Stimulated activated CD8-positive, alpha-beta memory T cell treated with anti-CD3 and anti-CD28 coated beads, Interleukin-15, amount 100 ng/mL, for 24 hours (primary cell): ENCODE data around the gene CYS1.
A peak's percentile ranks its signal among the peaks of the same experiment; 100 is the strongest.
"Not testable (repeated sequence)": the region's sequence is repeated elsewhere in the genome, so short reads cannot be mapped to it uniquely, and the experiment has no call there.

ENCODE experiments used
- DNase-seq: peaks from one replicate; pipeline ENCODE4 v3.0.0-alpha.2; 2020; ENCODE audit warnings: low read depth

The CYS1 gene

DNA sequence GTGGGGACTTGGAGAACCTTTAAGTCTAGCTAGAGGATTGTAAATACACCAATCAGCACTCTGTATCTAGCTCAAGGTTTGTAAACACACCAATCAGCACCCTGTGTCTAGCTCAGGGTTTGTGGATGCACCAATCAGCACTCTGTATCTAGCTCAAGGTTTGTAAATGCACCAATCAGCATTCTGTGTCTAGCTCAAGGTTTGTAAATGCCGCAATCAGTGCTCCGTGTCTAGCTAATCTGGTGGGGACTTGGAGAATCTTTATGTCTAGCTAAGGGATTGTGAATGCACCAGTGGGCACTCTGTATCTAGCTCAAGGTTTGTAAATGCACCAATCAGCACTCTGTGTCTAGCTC is 11.7 kb upstream of the CYS1 start:
- DNase-seq, result not testable (repeated sequence)

DNA sequence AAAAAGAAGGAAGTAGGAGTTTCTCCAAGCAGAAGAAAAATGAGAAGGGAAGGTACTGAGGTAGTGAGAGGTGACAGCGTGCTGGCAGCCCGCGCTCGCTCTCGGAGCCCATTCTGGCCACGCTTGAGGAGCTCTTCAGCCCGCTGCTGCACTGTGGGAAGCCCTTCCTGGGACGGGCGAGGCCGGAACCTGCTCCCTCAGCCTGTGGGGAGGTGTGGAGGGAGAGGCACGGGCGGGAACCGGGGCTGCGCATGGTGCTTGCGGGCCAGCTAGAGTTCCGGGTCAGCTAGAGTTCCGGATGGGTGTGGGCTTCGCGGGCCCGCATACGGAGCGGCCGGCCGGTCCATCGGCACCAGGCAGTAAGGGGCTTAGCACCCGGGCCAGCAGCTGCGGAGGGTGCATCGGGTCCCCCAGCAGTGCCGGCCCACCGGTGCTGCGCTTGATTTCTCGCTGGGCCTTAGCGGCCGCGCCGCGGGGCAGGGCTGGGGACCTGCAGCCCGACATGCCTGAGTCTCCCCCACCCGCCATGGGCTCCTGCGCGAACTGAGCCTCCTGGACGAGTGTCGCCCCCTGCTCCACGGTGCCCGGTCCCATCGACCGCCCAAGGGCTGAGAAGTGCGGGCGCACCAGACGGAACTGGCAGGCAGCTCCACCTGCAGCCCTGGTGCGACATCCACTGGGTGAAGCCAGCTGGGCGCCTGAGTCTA is 11.1 kb upstream of the CYS1 start:
- no peak for DNase-seq

DNA sequence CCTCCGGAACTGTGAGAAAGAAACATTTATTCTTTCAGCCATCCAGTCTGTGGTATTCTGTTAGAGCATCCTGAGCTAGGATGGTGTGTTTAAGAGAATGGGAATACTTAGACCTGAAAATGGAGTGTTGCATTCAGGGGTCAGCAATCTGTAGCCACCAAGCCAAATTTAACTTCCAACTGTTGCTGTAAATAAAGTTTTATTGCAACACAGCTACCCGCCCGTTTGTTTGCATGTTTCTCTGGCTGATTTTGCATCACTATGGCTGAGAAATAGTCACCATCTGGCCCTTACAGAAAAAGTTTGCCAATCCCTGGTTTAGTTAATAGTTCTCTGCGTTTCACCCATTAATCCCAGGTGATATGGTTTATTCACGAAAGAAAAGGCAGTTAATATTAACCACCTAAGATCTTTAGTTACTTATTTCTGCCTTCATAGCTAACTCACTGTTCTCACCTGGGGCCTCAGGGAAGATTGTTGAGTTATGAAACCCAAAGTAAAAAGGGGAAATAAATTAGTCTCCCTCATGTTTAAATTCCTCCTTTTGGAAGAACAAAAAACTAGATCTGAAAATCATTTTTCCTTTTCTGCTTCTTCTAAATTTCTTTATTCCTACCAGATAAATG is 9.5 kb upstream of the CYS1 start:
- no peak for DNase-seq

DNA sequence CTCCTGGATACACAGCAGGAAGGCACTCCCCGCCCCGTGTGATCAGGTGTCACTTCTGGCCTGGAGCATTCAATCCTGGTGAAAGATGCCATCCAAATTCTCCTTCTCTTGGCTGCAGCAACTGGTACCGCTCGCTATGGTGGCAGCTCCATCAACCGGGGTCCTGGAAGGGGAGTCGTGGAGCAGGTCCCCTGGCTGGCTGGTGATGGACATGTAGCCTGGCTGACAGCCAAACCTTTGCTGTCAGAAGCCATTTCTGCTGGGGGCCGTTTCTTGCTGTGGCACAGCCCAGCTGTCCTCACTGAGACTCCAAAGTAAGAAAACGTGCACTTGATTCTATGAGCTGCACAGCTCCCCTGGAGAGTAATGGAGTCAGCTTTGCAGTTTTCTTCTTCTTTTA is 7.1 kb upstream of the CYS1 start:
- no peak for DNase-seq

DNA sequence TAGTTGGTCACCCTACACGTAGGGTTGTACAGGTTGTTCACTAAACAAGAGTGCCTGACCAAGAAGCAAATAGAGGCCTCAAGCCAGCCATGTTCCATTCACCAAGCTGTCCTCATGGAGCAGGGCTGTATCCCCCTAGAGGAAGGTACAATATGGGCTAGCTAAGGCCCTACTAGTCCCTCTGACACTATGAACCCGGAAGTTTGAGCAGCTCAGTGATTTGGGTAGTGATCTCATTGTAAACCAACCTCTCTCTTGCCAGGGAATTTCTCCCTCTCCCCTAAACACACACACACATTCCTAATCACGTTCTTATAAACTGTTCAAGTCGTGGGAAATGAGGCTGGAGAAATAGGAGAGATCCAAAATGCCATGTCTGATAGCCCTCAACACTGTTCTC is 6.7 kb upstream of the CYS1 start:
- no peak for DNase-seq

DNA sequence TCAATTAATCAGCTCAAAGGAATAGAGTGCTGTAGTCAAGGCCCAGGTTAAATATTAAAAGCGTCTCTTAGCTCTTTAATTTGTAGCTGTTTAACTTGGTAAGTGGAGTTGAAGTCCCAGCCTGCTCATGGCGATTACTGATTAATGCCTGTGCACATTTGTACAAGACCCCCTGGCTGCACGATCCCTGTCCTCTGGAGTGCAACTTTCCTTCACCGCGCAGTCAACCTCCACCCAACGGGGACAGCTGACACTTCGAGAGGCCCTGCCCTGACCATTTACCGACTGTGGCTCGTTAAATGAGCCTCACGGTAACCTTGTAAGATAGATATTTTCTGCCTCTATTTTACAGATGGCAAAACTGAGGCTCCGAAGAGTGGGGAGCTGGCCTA is 5.5 kb upstream of the CYS1 start:
- no peak for DNase-seq

DNA sequence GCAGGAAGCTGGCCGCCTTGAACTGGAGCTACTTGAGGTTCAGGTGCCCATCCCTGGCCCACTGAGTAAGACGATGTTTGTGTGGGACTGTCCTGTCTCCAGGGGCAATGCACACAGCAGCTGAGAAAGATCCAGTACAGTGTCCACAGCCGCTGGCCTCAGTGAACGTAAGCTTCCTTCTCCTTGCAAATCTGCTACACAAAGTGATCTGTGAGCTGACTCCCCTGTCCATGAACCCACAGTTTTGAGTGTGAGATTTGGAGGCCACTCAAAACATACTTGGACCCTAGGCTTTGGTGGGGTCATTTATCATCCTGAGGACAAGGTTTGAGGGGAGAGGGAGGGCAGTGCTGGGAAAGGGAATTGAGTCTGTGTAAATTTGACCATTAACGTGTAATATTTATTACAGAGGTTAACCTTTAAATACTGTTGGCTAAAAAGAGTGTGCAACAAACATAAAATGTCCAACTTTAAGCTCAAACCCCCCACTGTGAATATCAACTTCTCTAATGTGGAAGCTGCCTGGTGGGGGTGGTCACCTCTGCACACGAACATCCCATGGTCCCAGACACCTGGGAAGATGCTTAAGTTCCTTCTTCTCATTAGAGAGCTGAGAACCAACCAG is 4.9 kb upstream of the CYS1 start:
- DNase-seq, result no peak

DNA sequence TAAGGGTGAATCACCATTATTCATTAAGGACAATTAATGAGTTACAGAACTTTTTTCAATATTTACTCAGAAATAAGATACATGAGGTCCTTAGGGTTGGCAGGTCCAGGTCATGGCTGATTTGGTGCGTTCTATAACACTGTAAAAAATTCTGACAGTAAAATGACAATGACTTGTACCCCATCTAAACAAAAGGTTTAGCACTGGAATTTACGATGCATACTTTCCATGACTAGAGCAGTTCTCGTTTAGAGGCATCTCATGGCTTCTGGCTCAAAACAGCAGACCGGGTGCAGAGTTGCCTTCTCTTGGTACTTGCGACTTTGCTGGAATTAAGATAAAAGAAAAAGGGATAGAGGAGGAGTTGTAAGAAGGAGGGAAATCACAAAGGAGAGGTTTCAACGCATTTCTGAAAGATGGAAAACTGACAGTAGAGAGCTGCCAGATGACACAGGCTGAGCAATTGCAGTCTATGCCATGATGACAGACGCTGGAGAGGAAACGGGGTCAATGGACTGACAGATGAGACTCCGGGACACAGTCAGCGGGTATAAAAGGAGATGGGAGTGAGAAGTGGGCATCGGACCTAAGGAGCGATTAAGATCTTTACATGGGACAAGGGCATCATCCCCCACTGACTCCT is 4.1 kb upstream of the CYS1 start:
- no peak for DNase-seq

DNA sequence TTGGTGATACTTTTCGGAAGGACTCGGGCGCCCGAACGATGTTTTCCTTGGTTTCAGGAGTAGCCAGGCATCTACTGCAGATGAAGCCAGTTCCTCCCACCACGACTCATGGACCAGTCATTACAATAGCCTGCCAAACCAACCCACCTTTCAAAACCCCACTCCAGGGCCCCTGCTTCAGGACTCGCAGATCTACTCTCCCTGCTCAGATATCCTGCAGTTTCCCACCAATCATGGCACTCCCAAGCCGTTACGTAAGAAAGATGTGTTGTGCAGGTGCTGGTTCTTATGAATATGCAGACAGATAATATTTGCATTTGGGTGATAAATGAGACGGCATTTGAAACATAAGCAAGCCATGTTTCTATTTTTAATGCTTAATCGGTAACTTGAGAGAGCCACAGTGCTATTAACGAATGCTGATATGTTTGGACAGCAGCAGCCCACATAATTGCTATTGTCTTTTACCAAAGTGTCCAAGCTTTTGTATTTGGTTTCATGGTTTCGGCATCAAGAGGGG is 3.5 kb upstream of the CYS1 start:
- no peak for DNase-seq

DNA sequence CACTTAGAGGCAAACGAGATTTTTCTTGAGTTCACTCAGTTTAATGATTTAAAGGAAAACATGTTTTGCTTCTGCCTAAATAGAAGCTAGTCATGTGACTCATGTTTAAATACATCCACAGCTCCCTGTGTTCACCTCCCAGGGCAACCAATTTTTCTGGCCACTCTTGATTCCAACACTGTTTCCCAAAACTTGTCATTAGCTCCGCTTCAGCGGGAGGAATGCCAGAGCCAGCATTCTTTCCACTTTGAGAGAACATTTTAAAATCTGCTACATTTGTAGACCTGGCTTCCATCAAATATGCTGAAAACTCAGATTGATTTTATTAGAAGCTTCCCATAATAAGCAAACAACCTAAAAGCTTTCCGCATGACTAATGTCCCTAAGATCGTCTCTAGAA is 2.8 kb upstream of the CYS1 start:
- DNase-seq, result no peak

DNA sequence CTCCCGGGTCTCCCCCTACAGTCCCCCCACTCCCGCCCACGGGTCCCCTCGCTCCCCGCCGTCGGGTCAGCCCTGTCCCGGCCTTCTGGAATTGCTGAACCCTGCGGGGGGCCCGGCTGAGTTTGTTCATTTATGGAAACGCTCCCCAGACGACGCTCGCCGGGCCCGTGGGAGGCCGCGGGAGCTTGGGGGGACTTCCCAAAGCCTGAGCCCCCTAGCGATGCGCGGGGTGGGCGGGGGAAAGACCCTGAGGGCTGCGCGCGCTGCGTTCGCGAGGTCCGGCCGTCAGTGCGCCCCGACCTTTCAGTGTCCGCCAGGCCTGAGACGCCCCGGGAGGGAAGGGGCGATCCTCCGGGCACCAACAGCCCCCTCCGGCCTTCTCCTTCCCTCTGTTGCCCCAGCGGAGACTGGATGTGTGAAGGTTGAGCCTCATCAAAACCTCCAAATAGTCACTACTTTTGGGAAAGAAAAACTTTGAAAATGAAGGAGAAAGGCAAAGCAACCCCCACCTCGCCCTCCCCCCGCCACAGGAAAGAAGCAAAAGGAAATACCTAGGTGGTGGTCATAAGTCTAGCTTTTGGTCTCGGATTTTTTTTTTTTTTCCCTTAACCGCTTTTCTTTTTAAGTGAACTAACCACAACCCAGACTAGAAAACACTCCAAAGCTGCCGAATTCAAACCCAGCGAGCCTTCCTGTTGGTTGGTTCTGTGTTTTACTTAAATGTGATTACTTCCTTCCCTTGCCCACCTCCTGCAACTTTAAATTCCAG is 509 bp upstream of the CYS1 start:
- DNase-seq, result no peak

DNA sequence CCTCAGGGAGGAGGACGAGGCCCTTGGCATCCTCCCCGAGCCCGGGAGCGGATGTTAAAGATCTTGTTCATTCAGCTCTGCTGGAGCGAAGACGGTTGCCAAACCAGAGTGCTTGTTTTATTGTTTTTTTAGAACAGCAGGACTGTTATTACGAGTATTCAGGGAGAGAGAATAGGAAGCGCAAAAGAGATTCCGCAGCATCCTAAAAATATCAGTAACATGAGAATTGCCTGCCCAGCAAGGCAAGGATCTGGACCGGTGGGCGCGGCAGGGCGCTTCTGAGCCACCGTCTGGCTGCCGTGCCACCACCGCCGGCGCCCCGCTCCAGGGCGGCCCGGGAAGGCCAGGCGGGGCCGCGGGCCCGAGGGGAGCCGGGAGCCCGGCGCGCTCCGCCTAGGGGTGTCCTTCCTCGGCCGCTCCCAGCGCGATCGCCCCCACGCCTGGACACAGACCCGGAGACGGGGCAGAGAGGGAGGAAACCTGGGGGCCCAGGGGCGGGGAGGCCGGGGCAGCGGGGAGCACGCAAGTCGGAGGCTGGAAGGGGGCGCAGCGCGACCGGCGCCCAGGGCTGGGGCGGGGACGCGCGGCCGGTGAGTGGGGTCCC is 843 bp downstream of the CYS1 start:
- DNase-seq, result no peak

DNA sequence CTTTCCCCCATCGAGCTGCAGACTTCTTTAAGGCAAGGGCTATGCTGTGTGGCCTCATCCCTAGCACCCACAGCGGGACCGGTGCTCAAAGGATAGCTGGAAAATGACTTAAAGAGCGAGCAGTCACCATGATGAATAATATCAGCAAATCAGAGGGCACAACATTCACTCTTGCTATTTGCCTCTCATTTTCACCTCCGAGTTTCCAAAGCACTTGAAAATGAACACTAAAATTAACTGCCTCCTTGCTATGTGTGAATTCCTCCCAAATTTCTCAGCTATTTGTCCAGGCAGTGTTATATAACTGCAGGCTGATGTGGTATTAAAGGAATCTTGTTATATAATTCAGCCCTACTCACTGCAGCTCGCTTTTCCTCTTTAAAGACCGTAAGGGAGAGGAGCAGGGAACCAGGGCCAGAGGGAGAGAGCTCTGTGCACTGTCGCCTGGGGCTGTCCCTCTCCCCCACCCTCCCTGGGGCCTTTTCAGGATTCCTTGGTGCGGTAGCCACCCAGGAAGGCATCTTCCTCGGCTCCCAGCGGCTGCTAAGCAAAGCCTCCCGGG is 1.4 kb downstream of the CYS1 start:
- DNase-seq, result no peak

DNA sequence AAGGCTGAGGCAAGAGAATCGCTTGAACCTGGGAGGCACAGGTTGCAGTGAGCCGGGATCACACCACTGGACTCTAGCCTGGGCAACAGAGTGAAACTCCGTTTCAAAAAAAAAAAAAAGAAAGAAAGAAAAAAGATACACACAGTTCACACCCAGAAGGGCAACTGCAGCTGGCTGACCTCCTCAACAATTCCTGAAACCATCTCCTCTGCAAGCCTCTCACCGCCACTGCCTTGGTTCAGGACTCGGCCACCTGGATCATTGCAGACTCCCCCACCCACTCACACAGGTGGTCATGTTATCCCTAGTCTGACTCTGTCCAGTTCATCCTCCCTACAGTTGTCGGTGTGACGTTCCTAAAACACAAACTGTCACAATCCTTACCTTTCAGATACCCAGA is 2.2 kb downstream of the CYS1 start:
- no peak for DNase-seq

DNA sequence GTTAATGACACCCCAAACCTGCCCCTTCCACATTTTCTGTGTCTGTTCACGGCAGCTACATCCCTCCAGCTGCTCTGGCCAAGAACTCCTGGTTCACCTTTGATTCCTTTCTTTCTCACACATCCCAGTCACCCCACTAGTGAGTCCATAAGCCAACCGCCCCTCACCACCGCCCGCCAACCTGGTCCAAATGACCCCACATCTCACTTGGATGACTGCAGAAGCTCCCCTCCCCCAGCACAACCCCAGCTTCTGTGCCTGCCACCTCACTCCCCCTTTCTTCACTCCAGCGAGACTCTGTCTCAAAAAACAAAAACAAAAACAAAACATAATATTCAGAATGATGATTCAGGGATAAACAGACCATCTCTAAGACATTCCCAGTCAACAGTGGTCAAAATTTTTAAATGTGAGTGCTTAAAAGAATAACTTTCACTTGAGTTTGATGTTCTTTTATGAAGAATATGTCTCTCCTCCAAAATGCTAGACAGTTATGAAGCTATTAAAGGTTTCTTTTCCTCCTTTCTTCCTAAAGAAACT is 3.2 kb downstream of the CYS1 start:
- no peak for DNase-seq

DNA sequence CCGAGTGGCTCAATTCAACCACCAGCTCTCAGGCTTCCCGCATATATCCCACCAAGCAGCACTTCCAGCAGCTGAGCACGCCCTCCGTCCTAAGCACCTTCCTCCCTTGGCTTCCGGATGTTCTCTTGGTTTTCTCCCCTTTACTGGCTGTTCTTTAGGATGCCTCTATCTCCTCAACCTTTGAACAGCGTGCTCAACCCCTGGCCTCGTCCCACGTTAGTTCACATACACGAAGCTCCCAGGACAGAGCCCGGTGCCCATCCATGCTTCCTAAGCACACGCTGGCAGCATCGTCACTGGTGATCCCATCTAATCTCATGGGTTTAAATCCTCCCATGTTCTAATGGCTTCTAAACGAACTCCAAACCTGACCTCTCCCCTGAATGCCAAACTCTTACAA is 3.7 kb downstream of the CYS1 start:
- DNase-seq, result no peak

DNA sequence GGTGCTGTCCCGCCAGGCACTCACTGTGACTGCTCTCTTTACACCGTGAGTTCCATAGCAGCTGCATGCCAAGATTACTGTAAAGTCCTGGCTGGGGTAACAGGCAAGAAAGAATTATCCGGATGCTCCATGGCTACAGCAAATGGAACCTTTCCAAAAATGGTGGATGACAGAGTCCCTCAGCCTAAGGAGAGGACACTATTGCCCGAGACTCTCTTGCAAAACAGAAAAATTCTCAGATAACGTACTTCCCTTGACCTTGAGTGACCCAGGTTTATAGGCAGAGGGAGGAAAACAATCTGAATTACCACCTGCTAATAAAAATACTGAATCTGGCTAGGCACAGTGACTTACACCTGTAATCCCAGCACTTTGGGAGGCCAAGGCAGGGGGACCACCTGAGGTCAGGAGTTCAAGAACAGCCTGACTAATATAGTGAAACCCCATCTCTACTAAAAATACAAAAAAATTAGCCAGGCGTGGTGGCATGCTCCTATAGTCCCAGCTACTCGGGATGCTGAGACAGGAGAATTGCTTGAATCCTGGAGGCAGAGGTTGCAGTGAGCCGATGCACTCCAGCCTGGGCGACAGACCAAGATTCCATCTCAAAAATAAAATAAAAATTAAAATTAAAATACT is 4.5 kb downstream of the CYS1 start:
- DNase-seq, result no peak

DNA sequence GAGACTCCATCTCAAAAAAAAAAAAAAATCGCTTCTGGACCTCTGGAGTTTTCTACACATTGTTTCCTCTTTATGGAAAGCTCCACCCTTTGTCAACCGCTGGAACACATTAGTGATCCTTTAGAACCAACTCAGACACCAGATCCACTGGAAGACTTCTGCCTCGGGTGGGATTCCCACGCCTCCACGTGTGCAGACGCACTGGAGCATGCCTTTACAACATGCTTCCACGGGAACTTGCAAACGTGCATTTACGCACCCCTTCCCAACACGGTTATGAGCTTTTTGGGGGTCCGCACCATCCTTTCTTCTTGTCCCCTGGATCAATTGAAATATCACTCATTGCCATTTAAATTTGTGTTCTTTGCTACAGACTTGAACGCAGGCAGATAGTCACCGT is 5.1 kb downstream of the CYS1 start:
- no peak for DNase-seq

DNA sequence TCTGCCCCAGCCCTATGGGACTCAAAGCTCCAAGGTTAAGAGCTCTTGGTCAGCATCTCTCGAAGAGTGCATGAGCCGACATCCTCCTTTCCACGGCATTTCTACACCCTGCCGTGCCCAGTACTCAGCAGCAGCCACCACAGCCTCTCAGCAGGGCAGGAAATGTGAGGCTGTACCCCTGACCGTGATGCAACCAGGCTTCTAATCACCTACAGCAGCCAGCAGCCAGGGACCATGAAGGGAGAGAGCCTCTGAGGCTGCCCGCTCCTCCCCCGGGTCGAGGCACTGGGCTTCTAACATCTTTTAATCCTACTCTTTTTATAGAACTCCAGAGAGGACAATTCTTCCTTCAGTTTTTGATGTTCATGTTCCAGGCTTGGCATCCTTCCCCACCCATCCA is 6.5 kb downstream of the CYS1 start:
- DNase-seq, result no peak

DNA sequence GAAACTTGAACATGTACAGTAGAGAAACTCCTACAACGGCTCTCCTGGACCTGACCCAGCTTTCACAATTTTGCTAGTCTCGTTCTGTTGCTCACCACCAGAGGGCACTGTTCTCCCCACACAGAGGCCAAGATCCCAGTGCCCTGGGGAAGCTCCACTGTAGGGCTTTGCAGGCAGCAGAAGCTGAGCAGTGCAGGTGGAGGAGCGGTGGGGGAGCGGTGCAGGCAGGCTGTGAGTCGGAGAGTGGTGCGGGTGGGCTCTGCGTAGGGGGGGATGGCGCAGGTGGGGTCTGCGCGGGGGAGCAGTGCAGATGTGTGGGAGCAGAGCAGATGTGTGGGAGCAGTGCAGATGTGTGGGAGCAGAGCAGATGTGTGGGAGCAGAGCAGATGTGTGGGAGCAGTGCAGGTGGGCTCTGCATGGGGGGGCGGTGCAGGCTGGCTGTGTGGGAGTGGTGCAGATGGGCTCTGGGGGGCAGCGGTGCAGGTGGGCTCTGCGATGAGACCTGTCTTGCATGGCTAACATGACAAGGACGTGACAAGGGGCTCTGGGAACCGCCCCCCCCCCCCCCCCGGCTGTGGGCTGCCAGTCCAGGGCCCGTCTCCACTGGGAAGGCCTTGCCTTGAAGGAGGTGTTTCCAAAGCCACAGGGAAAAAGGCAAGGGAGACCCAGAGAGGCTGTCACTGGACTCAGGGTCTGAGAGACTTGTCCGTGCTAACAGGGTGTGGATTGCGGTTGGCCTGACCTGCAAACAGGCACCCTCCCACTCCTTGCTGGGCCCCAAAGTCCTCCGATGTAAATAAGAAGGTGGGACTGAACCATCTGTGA is 7.3 kb downstream of the CYS1 start:
- DNase-seq, result peak; percentile 47
